ENCODE data around the gene ADAMTS6. TPM values are rescaled to one million over a fixed set of nuclear protein-coding genes. Genes with fewer than 3 reads are reported as not detected.

The ADAMTS6 gene
- total and polyA plus RNA-seq, 2 experiments from 2014 or later, result 0.78 to 2.0 TPM

GRCh38 chr5:65261499-65261898 is 220.2 kb downstream of the ADAMTS6 start:
- H3K4me1 ChIP-seq (ENCODE audit: insufficient read depth), result peaks cover 49% of the 10 kb centered on the region
- H3F3A ChIP-seq (replicated peaks; ENCODE audit: low read depth), result no peaks in the 10 kb centered on the region
- H3K9me2 ChIP-seq (ENCODE audit: insufficient read depth), result no peaks in the 10 kb centered on the region
- H3K9me3 Mint-ChIP-seq, result no peaks in the 10 kb centered on the region
- no peaks in the 10 kb centered on the region; the same call in 2 of the 3 replicates for H3K36me3 Mint-ChIP-seq (ENCODE audit: low read depth)
- H3K27me3 Mint-ChIP-seq (ENCODE audit: insufficient read depth, low read depth, poor library complexity), result no peaks in the 10 kb centered on the region
- no peak overlapping the region; the same call in 1 of the 2 replicates for H3K27ac Mint-ChIP-seq
- TF ChIP-seq REST (IDR thresholded peaks at IDR 0.05; ENCODE audit: unreplicated experiment), result no peak
- TF ChIP-seq NANOG (IDR thresholded peaks at IDR 0.05; ENCODE audit: borderline replicate concordance), result no peak
- TF ChIP-seq POLR2AphosphoS5 (IDR thresholded peaks at IDR 0.05; ENCODE audit: low read depth), result no peak
- no peak for TF ChIP-seq CTCF (conservative IDR thresholded peaks at IDR 0.05; ENCODE audit: low read depth in 2 of 2)
- no peak for TF ChIP-seq JUNB (IDR thresholded peaks at IDR 0.05; ENCODE audit: unreplicated experiment)
- H3K79me2 ChIP-seq (replicated peaks; ENCODE audit: insufficient read depth), result no peaks in the 10 kb centered on the region
- H3K4me2 ChIP-seq, result peak overlapping the region; percentile 40; the same call in 1 of the 2 replicates
- no peaks in the 10 kb centered on the region for H4K20me1 ChIP-seq (replicated peaks; ENCODE audit: insufficient read depth)
- no peak overlapping the region for H3K4me3 Mint-ChIP-seq
- no peak for ATAC-seq
- peaks cover 45% of the 10 kb centered on the region for H3K4me1 Mint-ChIP-seq
- no peak overlapping the region for H2AFZ ChIP-seq
- H3K27me3 ChIP-seq (ENCODE audit: insufficient read depth), result no peaks in the 10 kb centered on the region
- no peak for DNase-seq (ENCODE audit: low spot score)
- H3K27ac ChIP-seq (ENCODE audit: low read depth), result no peak overlapping the region
- H3K4me3 ChIP-seq, result no peak overlapping the region
- no peaks in the 10 kb centered on the region for H3K36me3 ChIP-seq (ENCODE audit: insufficient read depth)

- ATAC-seq (no peak), DNase-seq (ENCODE audit: low spot score) (no peak)
- Histone ChIP-seq H3K36me3 (ENCODE audit: insufficient read depth) (no peaks in the 10 kb centered on the region), H4K20me1 (replicated peaks; ENCODE audit: insufficient read depth) (no peaks in the 10 kb centered on the region), H3K4me3 (no peak overlapping the region), H3K4me1 (ENCODE audit: insufficient read depth) (no peaks in the 10 kb centered on the region), H3F3A (replicated peaks; ENCODE audit: low read depth) (no peaks in the 10 kb centered on the region), H3K27me3 (ENCODE audit: insufficient read depth) (no peaks in the 10 kb centered on the region), H3K4me2 (no peak overlapping the region), H2AFZ (0 out of 2 replicates have a peak overlapping the region, but pooled peaks have one; percentile 16), H3K79me2 (replicated peaks; ENCODE audit: insufficient read depth) (no peaks in the 10 kb centered on the region), H3K9me2 (ENCODE audit: insufficient read depth) (no peaks in the 10 kb centered on the region), H3K27ac (ENCODE audit: low read depth) (no peak overlapping the region)
- H3K36me3 Mint-ChIP-seq (ENCODE audit: low read depth), result no peaks in the 10 kb centered on the region; the same call in 2 of the 3 replicates
- 0 out of 2 replicates have a peak overlapping the region, but pooled peaks have one; percentile 15 for H3K27ac Mint-ChIP-seq
- peaks cover 14% of the 10 kb centered on the region for H3K4me1 Mint-ChIP-seq
- peaks cover 2% of the 10 kb centered on the region for H3K27me3 Mint-ChIP-seq (ENCODE audit: insufficient read depth, low read depth, poor library complexity)
- H3K4me3 Mint-ChIP-seq, result no peak overlapping the region
- H3K9me3 Mint-ChIP-seq, result no peaks in the 10 kb centered on the region
- TF ChIP-seq CREB1 (CRISPR knock-in tag; IDR thresholded peaks at IDR 0.05; ENCODE audit: low read depth) (no peak), ZNF114 (CRISPR knock-in tag; IDR thresholded peaks at IDR 0.05) (no peak), ZNF462 (CRISPR knock-in tag; IDR thresholded peaks at IDR 0.05) (no peak), CTCF (conservative IDR thresholded peaks at IDR 0.05; ENCODE audit: low read depth in 2 of 2) (no peak)
These were observed 226.4 kb downstream of the ADAMTS6 start for GRCh38 chr5:65255294-65255693.

Measured in GM23338 (cell line).